ENCODE results near the gene TRIM5. TPM values are rescaled to one million over a fixed set of nuclear protein-coding genes. Genes with fewer than 3 reads are reported as not detected.

The TRIM5 gene
- total and polyA plus RNA-seq, 5 donors from 2014 or later: 6.0 to 15.2 (median 7.6) TPM

DNA sequence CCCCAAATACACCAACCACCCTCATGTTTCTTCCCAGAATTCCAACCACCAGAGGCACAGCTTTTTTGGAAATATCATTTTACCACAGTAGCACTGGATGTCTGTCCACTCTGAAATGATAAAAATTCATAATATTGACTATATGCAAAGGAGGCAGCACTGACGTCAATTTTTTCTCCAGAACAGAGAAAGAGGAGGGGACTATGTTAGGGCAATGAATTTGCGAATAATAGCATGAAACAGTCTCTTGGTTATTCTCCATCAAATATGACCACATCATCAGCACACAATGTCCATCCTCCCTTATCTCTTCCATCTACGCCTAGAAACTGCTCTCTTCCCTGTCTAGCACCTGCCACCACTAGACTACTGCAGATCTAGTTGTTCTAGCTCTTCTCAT, 38.7 kb downstream of the TRIM5 start:
- no peaks in the 10 kb centered on the region for H3K4me1 ChIP-seq (ENCODE audit: control insufficient read depth, insufficient read depth, low read length, poor library complexity, severe bottlenecking)
- DNase-seq (no peak), ATAC-seq (ENCODE audit: low read depth in 2 of 2) (no peak)
- no peak overlapping the region for H3K27ac ChIP-seq (ENCODE audit: insufficient read depth, low read length, poor library complexity, severe bottlenecking)
- peaks cover 43% of the 10 kb centered on the region for H3K36me3 Mint-ChIP-seq
- peaks cover 33% of the 10 kb centered on the region for H3K36me3 ChIP-seq (ENCODE audit: control insufficient read depth, insufficient read depth, low read length)
- peak overlapping the region in 1 of 3 donors; percentile 62 for H3K27ac Mint-ChIP-seq
- no peaks in the 10 kb centered on the region for H3K4me1 Mint-ChIP-seq
- no peaks in the 10 kb centered on the region for H3K9me3 ChIP-seq (ENCODE audit: control insufficient read depth in 2 of 2, low read length in 2 of 2)
- no peak overlapping the region for H3K4me3 ChIP-seq (ENCODE audit: low read depth, low read length)
- H3K27me3 ChIP-seq (ENCODE audit: control insufficient read depth, insufficient read depth, low read length): no peaks in the 10 kb centered on the region
- H3K9me3 Mint-ChIP-seq: peaks cover 0 to 1% (median 0%) of the 10 kb centered on the region in 7 donors
- H3K27me3 Mint-ChIP-seq: no peaks in the 10 kb centered on the region
- H3K4me3 Mint-ChIP-seq: no peak overlapping the region

DNA sequence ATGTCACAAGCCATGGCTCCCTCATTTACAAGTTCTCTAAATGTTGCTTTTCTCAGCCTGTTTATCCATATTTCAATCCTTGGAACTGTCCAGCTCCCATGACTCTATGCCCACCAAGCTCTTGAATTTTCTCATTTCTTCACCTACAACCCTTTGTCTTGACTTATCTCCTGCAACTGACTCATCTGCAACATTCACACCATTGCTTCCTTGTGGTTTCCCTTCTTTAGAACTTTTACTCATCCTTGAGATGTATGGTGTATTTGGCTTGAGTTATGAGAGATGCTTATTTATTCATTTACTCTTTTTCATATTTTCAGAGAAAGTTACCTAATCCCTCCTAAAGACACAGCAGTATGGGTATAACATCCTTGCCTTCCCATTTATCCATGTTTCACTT, 41.3 kb downstream of the TRIM5 start:
- peaks cover 63% of the 10 kb centered on the region for H3K36me3 Mint-ChIP-seq
- no peak overlapping the region for H3K27ac ChIP-seq (ENCODE audit: insufficient read depth, low read length, poor library complexity, severe bottlenecking)
- H3K9me3 Mint-ChIP-seq: peaks cover 0 to 3% (median 2%) of the 10 kb centered on the region in 7 donors
- no peaks in the 10 kb centered on the region for H3K9me3 ChIP-seq (ENCODE audit: control insufficient read depth in 2 of 2, low read length in 2 of 2)
- H3K4me1 ChIP-seq (ENCODE audit: control insufficient read depth, insufficient read depth, low read length, poor library complexity, severe bottlenecking): no peaks in the 10 kb centered on the region
- no peak overlapping the region for H3K4me3 ChIP-seq (ENCODE audit: low read depth, low read length)
- no peaks in the 10 kb centered on the region for H3K27me3 Mint-ChIP-seq
- no peak overlapping the region for H3K4me3 Mint-ChIP-seq
- H3K27me3 ChIP-seq (ENCODE audit: control insufficient read depth, insufficient read depth, low read length): no peaks in the 10 kb centered on the region
- no peak overlapping the region for H3K27ac Mint-ChIP-seq
- ATAC-seq (ENCODE audit: low read depth in 2 of 2): no peak
- no peak for DNase-seq
- peaks cover 0 to 2% (median 0%) of the 10 kb centered on the region in 4 donors for H3K4me1 Mint-ChIP-seq
- H3K36me3 ChIP-seq (ENCODE audit: control insufficient read depth, insufficient read depth, low read length): peaks cover 45% of the 10 kb centered on the region

DNA sequence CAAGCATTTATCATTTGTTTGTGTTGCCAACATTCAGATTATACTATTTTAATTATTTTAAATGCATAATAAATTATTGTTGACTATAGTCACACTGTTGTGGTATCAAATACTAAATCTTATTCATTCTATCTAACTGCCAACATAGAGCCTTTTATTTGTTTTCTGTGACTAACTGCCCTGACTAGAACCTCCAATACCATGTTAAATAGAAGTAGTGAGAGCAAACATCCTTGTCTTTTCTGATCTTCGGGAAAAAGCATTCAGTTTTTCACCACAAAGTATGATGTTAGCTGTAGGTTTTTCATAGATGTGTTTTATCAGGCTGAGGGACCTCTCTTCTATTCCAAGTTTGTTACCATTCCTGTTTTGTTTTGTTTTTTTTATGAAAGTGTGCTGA, 44.9 kb downstream of the TRIM5 start:
- DNase-seq (no peak), ATAC-seq (ENCODE audit: low read depth in 2 of 2) (no peak)
- Mint-ChIP-seq H3K36me3 (peaks cover 82% of the 10 kb centered on the region), H3K27ac (peak overlapping the region in 1 of 3 donors; percentile 62), H3K27me3 (no peaks in the 10 kb centered on the region), H3K9me3 (peaks cover 0 to 3% (median 2%) of the 10 kb centered on the region in 7 donors), H3K4me1 (peaks cover 0 to 5% (median 1%) of the 10 kb centered on the region in 4 donors), H3K4me3 (no peak overlapping the region)
- Histone ChIP-seq H3K27me3 (ENCODE audit: control insufficient read depth, insufficient read depth, low read length) (no peaks in the 10 kb centered on the region), H3K4me1 (ENCODE audit: control insufficient read depth, insufficient read depth, low read length, poor library complexity, severe bottlenecking) (no peaks in the 10 kb centered on the region), H3K9me3 (ENCODE audit: control insufficient read depth in 2 of 2, low read length in 2 of 2) (no peaks in the 10 kb centered on the region), H3K27ac (ENCODE audit: insufficient read depth, low read length, poor library complexity, severe bottlenecking) (no peak overlapping the region), H3K36me3 (ENCODE audit: control insufficient read depth, insufficient read depth, low read length) (peaks cover 66% of the 10 kb centered on the region), H3K4me3 (ENCODE audit: low read depth, low read length) (no peak overlapping the region)

DNA sequence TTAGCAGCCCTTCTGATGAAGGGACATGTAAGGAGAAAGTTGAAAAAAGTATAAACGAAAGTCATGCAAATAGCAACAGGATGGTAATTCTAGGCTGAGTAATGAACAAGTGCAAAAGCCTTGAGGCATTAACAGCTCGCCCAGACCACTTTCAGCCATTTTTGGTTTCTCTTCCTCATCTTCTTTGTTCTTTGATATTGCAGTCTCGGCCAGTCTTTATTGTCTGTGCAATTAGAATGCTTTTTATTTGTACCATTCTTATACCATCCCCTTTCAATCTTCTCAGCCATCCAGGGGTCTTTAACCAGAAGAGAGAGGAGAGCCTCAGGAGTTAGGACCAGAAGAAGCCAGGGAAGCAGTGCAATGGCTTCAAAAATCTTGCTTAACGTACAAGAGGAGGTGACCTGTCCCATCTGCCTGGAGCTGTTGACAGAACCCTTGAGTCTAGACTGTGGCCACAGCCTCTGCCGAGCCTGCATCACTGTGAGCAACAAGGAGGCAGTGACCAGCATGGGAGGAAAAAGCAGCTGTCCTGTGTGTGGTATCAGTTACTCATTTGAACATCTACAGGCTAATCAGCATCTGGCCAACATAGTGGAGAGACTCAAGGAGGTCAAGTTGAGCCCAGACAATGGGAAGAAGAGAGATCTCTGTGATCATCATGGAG, 52.8 kb downstream of the TRIM5 start:
- H3K27ac ChIP-seq (ENCODE audit: insufficient read depth, low read length, poor library complexity, severe bottlenecking): no peak overlapping the region

DNA sequence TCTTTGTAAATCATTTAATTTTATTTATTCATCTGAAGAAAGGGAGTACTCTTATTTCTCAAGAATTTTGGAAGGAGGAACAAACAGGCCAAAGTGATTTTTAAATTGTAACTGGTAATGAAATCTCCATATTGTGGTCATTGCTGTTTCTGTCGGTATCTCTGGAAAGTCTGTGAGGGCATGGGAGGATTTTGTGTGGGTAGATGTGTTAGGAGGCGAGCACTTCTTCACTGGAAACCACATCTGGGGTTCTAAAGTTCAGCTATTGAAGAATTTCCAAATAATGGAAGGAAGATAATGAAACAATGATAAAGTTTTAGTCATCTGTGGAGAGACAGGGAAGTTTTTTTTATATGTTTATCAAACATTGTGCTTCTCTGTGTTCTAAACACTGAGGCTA, 53.5 kb downstream of the TRIM5 start:
- Mint-ChIP-seq H3K27me3 (no peaks in the 10 kb centered on the region), H3K4me3 (no peak overlapping the region), H3K27ac (peak overlapping the region in 2 of 3 donors; percentile 7 to 13), H3K36me3 (peaks cover 35% of the 10 kb centered on the region), H3K4me1 (peaks cover 11 to 42% (median 30%) of the 10 kb centered on the region in 4 donors), H3K9me3 (no peaks in the 10 kb centered on the region)
- DNase-seq: no peak
- Histone ChIP-seq H3K4me1 (ENCODE audit: control insufficient read depth, insufficient read depth, low read length, poor library complexity, severe bottlenecking) (peaks cover under 1% of the 10 kb centered on the region), H3K36me3 (ENCODE audit: control insufficient read depth, insufficient read depth, low read length) (peaks cover 26% of the 10 kb centered on the region), H3K27me3 (ENCODE audit: control insufficient read depth, insufficient read depth, low read length) (no peaks in the 10 kb centered on the region), H3K4me3 (ENCODE audit: low read depth, low read length) (no peak overlapping the region), H3K9me3 (ENCODE audit: control insufficient read depth in 2 of 2, low read length in 2 of 2) (no peaks in the 10 kb centered on the region), H3K27ac (ENCODE audit: insufficient read depth, low read length, poor library complexity, severe bottlenecking) (no peak overlapping the region)
- no peak for ATAC-seq (ENCODE audit: low read depth in 2 of 2)

More for the DNA sequence above, 52.8 kb downstream of the TRIM5 start:
- Mint-ChIP-seq H3K36me3 (peaks cover 40% of the 10 kb centered on the region), H3K27ac (peak overlapping the region in 1 of 3 donors; percentile 85), H3K9me3 (no peaks in the 10 kb centered on the region), H3K27me3 (no peaks in the 10 kb centered on the region), H3K4me3 (no peak overlapping the region), H3K4me1 (peaks cover 11 to 36% (median 26%) of the 10 kb centered on the region in 4 donors)
- no peaks in the 10 kb centered on the region for H3K9me3 ChIP-seq (ENCODE audit: control insufficient read depth in 2 of 2, low read length in 2 of 2)
- H3K27me3 ChIP-seq (ENCODE audit: control insufficient read depth, insufficient read depth, low read length): no peaks in the 10 kb centered on the region
- H3K36me3 ChIP-seq (ENCODE audit: control insufficient read depth, insufficient read depth, low read length): peaks cover 30% of the 10 kb centered on the region
- no peaks in the 10 kb centered on the region for H3K4me1 ChIP-seq (ENCODE audit: control insufficient read depth, insufficient read depth, low read length, poor library complexity, severe bottlenecking)
- no peak overlapping the region for H3K4me3 ChIP-seq (ENCODE audit: low read depth, low read length)
- DNase-seq (no peak), ATAC-seq (ENCODE audit: low read depth in 2 of 2) (peak in 1 of 2 donors; percentile 28)

DNA sequence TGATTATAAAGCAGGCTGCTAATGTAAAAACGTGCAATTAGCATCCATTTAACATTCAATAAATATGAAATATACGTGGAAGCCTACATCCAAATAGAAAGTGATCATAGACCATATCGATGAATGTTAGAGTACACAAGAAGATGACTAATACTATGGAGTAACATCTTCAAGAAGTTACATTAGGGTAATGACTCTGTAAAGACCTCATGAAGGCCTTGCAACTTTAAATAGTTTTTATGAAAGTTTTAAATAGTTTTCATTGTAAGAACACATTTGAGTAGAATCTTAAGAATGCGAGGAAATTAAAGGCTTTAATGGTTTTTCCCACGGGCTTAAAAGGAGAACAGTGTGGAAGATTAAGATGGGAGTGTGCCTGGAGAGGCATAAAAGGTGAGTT, 58.7 kb downstream of the TRIM5 start:
- ATAC-seq (ENCODE audit: low read depth in 2 of 2) (no peak), DNase-seq (no peak)
- Mint-ChIP-seq H3K27me3 (no peaks in the 10 kb centered on the region), H3K36me3 (peaks cover 5% of the 10 kb centered on the region), H3K9me3 (no peaks in the 10 kb centered on the region), H3K4me1 (peaks cover 29 to 61% (median 42%) of the 10 kb centered on the region in 4 donors), H3K27ac (peak overlapping the region; percentile 89 to 93 (median 92)), H3K4me3 (peak overlapping the region; percentile 89 to 95 (median 94))
- Histone ChIP-seq H3K27me3 (ENCODE audit: control insufficient read depth, insufficient read depth, low read length) (no peaks in the 10 kb centered on the region), H3K4me3 (ENCODE audit: low read depth, low read length) (peak overlapping the region; percentile 100), H3K4me1 (ENCODE audit: control insufficient read depth, insufficient read depth, low read length, poor library complexity, severe bottlenecking) (peaks cover 27% of the 10 kb centered on the region), H3K27ac (ENCODE audit: insufficient read depth, low read length, poor library complexity, severe bottlenecking) (no peak overlapping the region), H3K9me3 (ENCODE audit: control insufficient read depth in 2 of 2, low read length in 2 of 2) (no peaks in the 10 kb centered on the region), H3K36me3 (ENCODE audit: control insufficient read depth, insufficient read depth, low read length) (no peaks in the 10 kb centered on the region)

DNA sequence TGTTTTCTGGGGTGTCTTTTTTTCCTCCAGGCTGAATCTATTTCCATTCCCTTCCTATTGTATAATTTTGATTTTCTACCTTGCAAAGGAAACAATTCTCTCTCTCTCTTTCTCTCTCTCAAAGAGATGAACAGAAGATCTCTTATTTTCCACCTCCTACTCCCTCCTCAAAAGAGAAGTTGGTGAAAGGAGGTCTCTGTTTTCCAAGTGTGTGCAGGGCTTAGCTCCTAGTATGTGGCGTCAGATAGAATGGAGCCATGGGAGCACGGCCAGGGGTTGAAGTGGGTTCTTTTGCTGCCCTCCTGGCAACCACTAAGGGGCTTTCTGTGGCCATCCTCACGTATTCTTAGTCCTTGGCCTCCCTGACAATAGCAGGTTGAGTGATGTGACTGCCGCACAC, 59.6 kb downstream of the TRIM5 start:
- H3K4me1 ChIP-seq (ENCODE audit: control insufficient read depth, insufficient read depth, low read length, poor library complexity, severe bottlenecking): peaks cover 27% of the 10 kb centered on the region
- peaks cover 24 to 58% (median 38%) of the 10 kb centered on the region in 4 donors for H3K4me1 Mint-ChIP-seq
- H3K4me3 ChIP-seq (ENCODE audit: low read depth, low read length): peak overlapping the region; percentile 100
- no peaks in the 10 kb centered on the region for H3K9me3 Mint-ChIP-seq
- H3K36me3 ChIP-seq (ENCODE audit: control insufficient read depth, insufficient read depth, low read length): no peaks in the 10 kb centered on the region
- H3K27ac ChIP-seq (ENCODE audit: insufficient read depth, low read length, poor library complexity, severe bottlenecking): peak overlapping the region; percentile 70
- H3K9me3 ChIP-seq (ENCODE audit: control insufficient read depth in 2 of 2, low read length in 2 of 2): no peaks in the 10 kb centered on the region
- no peaks in the 10 kb centered on the region for H3K27me3 ChIP-seq (ENCODE audit: control insufficient read depth, insufficient read depth, low read length)
- H3K27me3 Mint-ChIP-seq: no peaks in the 10 kb centered on the region
- H3K36me3 Mint-ChIP-seq: peaks cover 2% of the 10 kb centered on the region
- no peak for ATAC-seq (ENCODE audit: low read depth in 2 of 2)
- no peak for DNase-seq
- peak overlapping the region; percentile 89 to 95 (median 94) for H3K4me3 Mint-ChIP-seq
- peak overlapping the region; percentile 89 to 93 (median 92) for H3K27ac Mint-ChIP-seq

Data from CD4-positive, CD25-positive, alpha-beta regulatory T cell (primary cell).